ENCODE data around the gene KCNMA1.
A peak's percentile ranks its signal among the peaks of the same experiment; 100 is the strongest.
"Not testable (repeated sequence)": the region's sequence is repeated elsewhere in the genome, so short reads cannot be mapped to it uniquely, and the experiment has no call there.

KCNMA1 gene

GRCh38 chr10:77591238-77591880 is 46.2 kb downstream of the KCNMA1 start:
- H3K4me3 ChIP-seq (ENCODE audit: low read depth, low read length) = no peak overlapping the region
- no peak for DNase-seq (ENCODE audit: low read depth, low spot score)
- in situ Hi-C loops (cut with HindIII; ENCODE audit: low sequenced_read_pairs) = no loop called here
- no peak for TF ChIP-seq CTCF (IDR thresholded peaks at IDR 0.05; ENCODE audit: low read depth, low read length)

- in situ Hi-C loops (cut with HindIII; ENCODE audit: low sequenced_read_pairs) = no loop called here
- DNase-seq (ENCODE audit: low read depth, low spot score) = no peak
- no peak overlapping the region for H3K4me3 ChIP-seq (ENCODE audit: low read depth, low read length)
- no peak for TF ChIP-seq CTCF (IDR thresholded peaks at IDR 0.05; ENCODE audit: low read depth, low read length)
Measured at GRCh38 chr10:77590344-77591237, 47.0 kb downstream of the KCNMA1 start.

GRCh38 chr10:77589703-77590102 is 47.9 kb downstream of the KCNMA1 start:
- DNase-seq (ENCODE audit: low read depth, low spot score); in situ Hi-C loops (cut with HindIII; ENCODE audit: low sequenced_read_pairs); H3K4me3 ChIP-seq (ENCODE audit: low read depth, low read length): not testable (repeated sequence)

- no peak for TF ChIP-seq CTCF (IDR thresholded peaks at IDR 0.05; ENCODE audit: low read depth, low read length)
- in situ Hi-C loops (cut with HindIII; ENCODE audit: low sequenced_read_pairs) = no loop called here
- H3K4me3 ChIP-seq (ENCODE audit: low read depth, low read length) = no peak overlapping the region
- no peak for DNase-seq (ENCODE audit: low read depth, low spot score)
Measured at GRCh38 chr10:77588886-77589285, 48.7 kb downstream of the KCNMA1 start.

- no peak overlapping the region for H3K4me3 ChIP-seq (ENCODE audit: low read depth, low read length)
- DNase-seq (ENCODE audit: low read depth, low spot score) = no peak
- TF ChIP-seq CTCF (IDR thresholded peaks at IDR 0.05; ENCODE audit: low read depth, low read length) = no peak
- in situ Hi-C loops (cut with HindIII; ENCODE audit: low sequenced_read_pairs) = no loop called here
Measured at GRCh38 chr10:77587416-77587790, 50.2 kb downstream of the KCNMA1 start.

- in situ Hi-C loops (cut with HindIII; ENCODE audit: low sequenced_read_pairs) = no loop called here
- TF ChIP-seq CTCF (IDR thresholded peaks at IDR 0.05; ENCODE audit: low read depth, low read length) = peak; percentile 22
- peak; percentile 87 for DNase-seq (ENCODE audit: low read depth, low spot score)
- no peak overlapping the region for H3K4me3 ChIP-seq (ENCODE audit: low read depth, low read length)
Measured at GRCh38 chr10:77586719-77587415, 50.7 kb downstream of the KCNMA1 start.
